K562 (cell line): Measurements from ENCODE around the gene HCCS. TPM values are rescaled to one million over a fixed set of nuclear protein-coding genes. Genes with fewer than 3 reads are reported as not detected.

ENCODE experiments used
- ATAC-seq: fragments of 200-7000 bp; cut with Tn5 transposase; 3 replicates; pipeline ENCODE4 v1.9.1; 2020; ENCODE audit warnings: moderate library complexity
- BruUV-seq: library from RNA; stranded (reverse); fragments of 400-500 nt; replicated peaks from 2 replicates; lab custom pipeline; 2021; lab: Mats Ljungman, UMichigan
- CTCF ChIA-PET: fragments of 300-600 bp; formaldehyde crosslinking; extraction: SDS; loops from one replicate; lab custom pipeline; 2021; ENCODE audit warnings: low intra/inter-chr PET ratio; lab: Yijun Ruan, JAX
- POLR2A ChIA-PET: fragments of 300-600, 350-650 bp; sonication (Branson Sonifier 250); formaldehyde crosslinking; extraction: SDS; loops from one replicate; lab custom pipeline; 2021; ENCODE audit warnings: antibody characterized with exemption, inconsistent platforms; lab: Yijun Ruan, JAX
- DNase-seq, 4 experiments: peaks; one replicate each; pipeline versions ENCODE4 v3.0.0 to v3.0.0-alpha.2; 2011 to 2018; ENCODE audit warnings: low spot score in 3 of 4, mixed read lengths in 3 of 4; ENCODE audit errors: extremely low read depth in 1 of 4
- FAIRE-seq: peaks from 2 replicates; lab custom pipeline; 2011; peaks lifted over from hg19 to GRCh38; lab: Jason Lieb, UNC
- H2AFZ ChIP-seq: 2 replicates; pipeline ENCODE4 v1.6.0; 2011; ENCODE audit warnings: low read depth, low read length, control low read depth, inconsistent platforms
- H3K27ac ChIP-seq: fragments of 200-600 bp; 3 replicates; pipeline ENCODE4 v1.8.0; 2011; ENCODE audit warnings: low read depth, mild to moderate bottlenecking, control low read depth, inconsistent platforms, low read length, moderate library complexity, mixed read lengths; ENCODE audit errors: extremely low read depth
- H3K27me3 ChIP-seq, 2 experiments: fragments of 300-600 bp in 1 of 2; 2 replicates in 1 of 2; 3 replicates in 1 of 2; pipeline versions ENCODE4 v1.6.0 to v1.8.0; 2011; ENCODE audit warnings: inconsistent platforms in 2 of 2, low read length in 2 of 2, mild to moderate bottlenecking in 1 of 2, mixed read lengths in 1 of 2, moderate library complexity in 1 of 2; ENCODE audit not compliant: control insufficient read depth in 2 of 2, insufficient read depth in 2 of 2
- H3K36me3 ChIP-seq: fragments of 300-600 bp; 3 replicates; pipeline ENCODE4 v1.8.0; 2011; ENCODE audit warnings: mild to moderate bottlenecking, low read length, inconsistent platforms; ENCODE audit not compliant: control insufficient read depth, insufficient read depth
- H3K4me1 ChIP-seq, 2 experiments: fragments of 200-600 bp in 1 of 2; replicated peaks in 1 of 2; 2 replicates in 1 of 2; 3 replicates in 1 of 2; pipeline versions ENCODE4 v1.5.1 to v1.8.0; 2011; ENCODE audit warnings: inconsistent platforms in 2 of 2, low read length in 2 of 2, mild to moderate bottlenecking in 1 of 2, mixed read lengths in 1 of 2, moderate library complexity in 1 of 2; ENCODE audit not compliant: control insufficient read depth in 2 of 2, insufficient read depth in 2 of 2
- H3K4me2 ChIP-seq: 2 replicates; pipeline ENCODE4 v1.6.1; 2011; ENCODE audit warnings: low read length, control low read depth, inconsistent platforms, mixed read lengths; ENCODE audit not compliant: insufficient read depth
- H3K4me3 ChIP-seq: fragments of 200-600 bp; sonication (generic), shearing (Covaris generic); 2 replicates; pipeline ENCODE4 v1.5.1; 2016; ENCODE audit warnings: control low read depth, inconsistent platforms
- H3K79me2 ChIP-seq: fragments of 200-600 bp; 3 replicates; pipeline ENCODE4 v1.8.0; 2011; ENCODE audit warnings: low read length, inconsistent platforms; ENCODE audit not compliant: control insufficient read depth, insufficient read depth
- H3K9ac ChIP-seq, 2 experiments: 2 replicates each; pipeline versions ENCODE4 v1.6.0 to v1.6.1; 2011; ENCODE audit warnings: low read depth in 2 of 2, low read length in 2 of 2, control low read depth in 1 of 2, inconsistent platforms in 1 of 2, mild to moderate bottlenecking in 1 of 2, mixed read lengths in 1 of 2; ENCODE audit not compliant: insufficient read depth in 1 of 2
- H3K9me1 ChIP-seq: one replicate; pipeline ENCODE4 v1.6.0; 2011; ENCODE audit warnings: inconsistent platforms, mild to moderate bottlenecking, low read length, moderate library complexity; ENCODE audit not compliant: control insufficient read depth, insufficient read depth
- H3K9me3 ChIP-seq: replicated peaks from 2 replicates; pipeline ENCODE4 v1.5.1; 2011; ENCODE audit warnings: low read depth, low read length, inconsistent platforms; ENCODE audit not compliant: control insufficient read depth, insufficient read depth
- H4K20me1 ChIP-seq: replicated peaks from 2 replicates; pipeline ENCODE4 v1.6.1; 2011; ENCODE audit warnings: low read length, inconsistent platforms, mixed read lengths; ENCODE audit not compliant: control insufficient read depth, insufficient read depth
- HNRNPUL1 ChIP-seq: fragments of 200-400 bp; formaldehyde crosslinking; IDR thresholded peaks from 2 replicates; pipeline ENCODE4 v1.6.1; 2017; ENCODE audit warnings: low read length
- PURB ChIP-seq: sonication (generic); formaldehyde crosslinking; IDR thresholded peaks from 2 replicates; pipeline ENCODE4 v1.9.0; 2021; ENCODE audit warnings: low read depth, mild to moderate bottlenecking, missing genetic modification reagents
- SUPT5H ChIP-seq: fragments of 450-650 bp; IDR thresholded peaks from 2 replicates; pipeline ENCODE4 v1.6.1; 2016
- ZFP30 ChIP-seq: fragments of 250-450 bp; sonication (Bioruptor Pico); IDR thresholded peaks from 2 replicates; pipeline ENCODE4 v1.8.0; 2022; ENCODE audit warnings: moderate library complexity, mild to moderate bottlenecking, inconsistent platforms, borderline replicate concordance
- WGBS: fragments of 100-300 bp; shearing (Covaris generic); methylation state at CpG from one replicate; pipeline ENCODE4 v1.1.6; 2016; ENCODE audit warnings: low coverage, mixed read lengths; ENCODE audit not compliant: insufficient coverage; ENCODE audit errors: missing lambda C conversion rate; 5-methylcytosine and 5-hydroxymethylcytosine counted together
- in situ Hi-C: fragments of 300-500 bp; cut with MboI; formaldehyde crosslinking; loops from 4 replicates; pipeline ENCODE4 v1.15.0; 2018; ENCODE audit warnings: inconsistent platforms, mixed read lengths
- intact Hi-C: fragments of 100-400 bp; cut with micrococcal nuclease; formaldehyde crosslinking; loops from 2 replicates; pipeline ENCODE4 v1.14.2; 2022
- polyA plus RNA-seq, 8 experiments: library from polyadenylated mRNA; depleted of rRNA in 4 of 8; stranded (reverse) in 5 of 8; unstranded in 3 of 8; fragments of >200 nt; fragmentation: Nextera tagmentation in 2 of 8; fragmentation: Illumina TruSeq in 1 of 8; extraction: Ambion mirVana in 2 of 8; extraction: Trizol in 1 of 8; gene quantifications; 2 replicates each; pipeline versions ENCODE4 v1.2.1 to v1.2.3, GENCODE V29; 2011 to 2014; ENCODE audit warnings: inconsistent platforms in 1 of 8, missing spikeins in 1 of 8
- total RNA-seq, 7 experiments: library from RNA; depleted of rRNA in 6 of 7; stranded (reverse); fragments of >200 nt in 6 of 7; fragmentation: Illumina TruSeq in 2 of 7; extraction: Trizol in 2 of 7; gene quantifications; 2 replicates each; pipeline versions ENCODE4 v1.2.1 to v1.2.3, GENCODE V29; 2011 to 2021; ENCODE audit warnings: low replicate concordance in 1 of 7
- TF ChIP-seq, protein P1 (sequence below): fragments of 450-650 bp; IDR thresholded peaks from 2 replicates; pipeline ENCODE4 v1.6.1; 2018; ENCODE audit not compliant: partially characterized antibody

The HCCS gene
- total and polyA plus RNA-seq, 9 of the 15 experiments (the other 6 are each of a cell fraction or from before 2014, with no cell fraction given), result 22.9 to 81.5 (median 66.9) TPM

GRCh38 chrX:11111037-11111851 lies at the start of gene HCCS (continued):
- TF ChIP-seq, protein P1, sequence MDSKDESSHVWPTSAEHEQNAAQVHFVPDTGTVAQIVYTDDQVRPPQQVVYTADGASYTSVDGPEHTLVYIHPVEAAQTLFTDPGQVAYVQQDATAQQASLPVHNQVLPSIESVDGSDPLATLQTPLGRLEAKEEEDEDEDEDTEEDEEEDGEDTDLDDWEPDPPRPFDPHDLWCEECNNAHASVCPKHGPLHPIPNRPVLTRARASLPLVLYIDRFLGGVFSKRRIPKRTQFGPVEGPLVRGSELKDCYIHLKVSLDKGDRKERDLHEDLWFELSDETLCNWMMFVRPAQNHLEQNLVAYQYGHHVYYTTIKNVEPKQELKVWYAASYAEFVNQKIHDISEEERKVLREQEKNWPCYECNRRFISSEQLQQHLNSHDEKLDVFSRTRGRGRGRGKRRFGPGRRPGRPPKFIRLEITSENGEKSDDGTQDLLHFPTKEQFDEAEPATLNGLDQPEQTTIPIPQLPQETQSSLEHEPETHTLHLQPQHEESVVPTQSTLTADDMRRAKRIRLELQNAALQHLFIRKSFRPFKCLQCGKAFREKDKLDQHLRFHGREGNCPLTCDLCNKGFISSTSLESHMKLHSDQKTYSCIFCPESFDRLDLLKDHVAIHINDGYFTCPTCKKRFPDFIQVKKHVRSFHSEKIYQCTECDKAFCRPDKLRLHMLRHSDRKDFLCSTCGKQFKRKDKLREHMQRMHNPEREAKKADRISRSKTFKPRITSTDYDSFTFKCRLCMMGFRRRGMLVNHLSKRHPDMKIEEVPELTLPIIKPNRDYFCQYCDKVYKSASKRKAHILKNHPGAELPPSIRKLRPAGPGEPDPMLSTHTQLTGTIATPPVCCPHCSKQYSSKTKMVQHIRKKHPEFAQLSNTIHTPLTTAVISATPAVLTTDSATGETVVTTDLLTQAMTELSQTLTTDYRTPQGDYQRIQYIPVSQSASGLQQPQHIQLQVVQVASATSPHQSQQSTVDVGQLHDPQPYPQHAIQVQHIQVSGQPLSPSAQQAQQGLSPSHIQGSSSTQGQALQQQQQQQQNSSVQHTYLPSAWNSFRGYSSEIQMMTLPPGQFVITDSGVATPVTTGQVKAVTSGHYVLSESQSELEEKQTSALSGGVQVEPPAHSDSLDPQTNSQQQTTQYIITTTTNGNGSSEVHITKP, result no peak
- TF ChIP-seq HNRNPUL1 (no peak), ZFP30 (CRISPR knock-in tag) (no peak)

GRCh38 chrX:11064276-11064675 lies 46.9 kb upstream of the HCCS start:
- no peaks in the 10 kb centered on the region for H3K9me1 ChIP-seq
- no TSS peak for BruUV-seq
- CTCF ChIA-PET, result no interaction called here
- H3K36me3 ChIP-seq, result no peaks in the 10 kb centered on the region
- TF ChIP-seq SUPT5H (no peak), PURB (no peak)
- TF ChIP-seq, all 486 proteins: peak for 0
- no peak overlapping the region for H3K9ac ChIP-seq
- intact Hi-C loops (no loop called here), in situ Hi-C loops (no loop called here)
- H3K27ac ChIP-seq, result no peak overlapping the region
- H3K4me3 ChIP-seq, result no peak overlapping the region
- H3K4me1 ChIP-seq, result no peaks in the 10 kb centered on the region
- WGBS, result 15% methylated on average over 5 of the region's 5 CpGs
- H3K79me2 ChIP-seq, result no peaks in the 10 kb centered on the region
- ATAC-seq (no peak), DNase-seq (no peak), FAIRE-seq (no peak)
- H4K20me1 ChIP-seq, result no peaks in the 10 kb centered on the region
- no peaks in the 10 kb centered on the region for H3K9me3 ChIP-seq
- no peaks in the 10 kb centered on the region for H3K27me3 ChIP-seq
- H2AFZ ChIP-seq, result no peak overlapping the region
- no peak overlapping the region for H3K4me2 ChIP-seq
- POLR2A ChIA-PET, result interaction anchor here (0.5 to 0.7 kb wide), 2 partner anchors 14 to 31 kb away, joined by 3 read pairs; no protein-coding TSS in a partner anchor
